LNCAP (cell line): ENCODE measurements around the gene GTPBP6.

ENCODE experiments used
- CTCF ChIP-seq: fragments of 450-650 bp; IDR thresholded peaks from 2 replicates; pipeline ENCODE4 v1.5.1; 2017; ENCODE audit warnings: mild to moderate bottlenecking

The GTPBP6 gene

DNA sequence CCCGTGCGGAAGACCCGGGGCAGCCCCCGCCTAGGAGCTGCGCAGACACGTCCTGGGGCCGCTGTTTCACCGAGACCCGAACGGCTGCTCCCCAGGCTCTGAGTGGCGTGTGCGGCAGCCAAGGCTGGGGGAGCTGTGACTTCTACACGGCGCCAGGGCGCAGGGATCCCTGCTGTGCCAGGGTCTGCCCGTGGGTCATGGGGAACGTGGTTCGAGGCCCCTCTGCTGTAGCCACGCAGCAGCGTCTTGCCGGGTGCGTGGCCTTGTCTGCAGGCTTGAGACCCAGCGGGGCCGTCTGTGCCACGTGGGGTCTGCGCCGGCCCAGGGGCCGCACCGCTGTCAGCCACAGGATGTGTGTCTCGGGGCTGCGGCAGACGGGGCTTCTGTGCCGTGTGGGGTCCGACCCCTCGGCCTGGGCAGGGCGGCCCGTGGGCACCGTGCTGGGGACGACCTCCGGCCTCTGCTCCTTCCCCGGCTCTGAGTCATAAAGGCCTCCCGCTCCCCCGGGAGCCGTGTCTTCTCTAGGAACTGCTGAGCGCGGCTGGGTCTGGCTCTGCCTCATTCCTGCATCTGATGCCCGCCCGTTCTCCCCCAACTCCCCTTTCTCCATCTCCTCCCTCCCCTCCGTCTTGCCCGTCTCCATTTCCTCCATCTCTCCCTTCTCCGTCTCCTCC, 12.7 kb upstream of the GTPBP6 start:
- no peak for TF ChIP-seq CTCF

DNA sequence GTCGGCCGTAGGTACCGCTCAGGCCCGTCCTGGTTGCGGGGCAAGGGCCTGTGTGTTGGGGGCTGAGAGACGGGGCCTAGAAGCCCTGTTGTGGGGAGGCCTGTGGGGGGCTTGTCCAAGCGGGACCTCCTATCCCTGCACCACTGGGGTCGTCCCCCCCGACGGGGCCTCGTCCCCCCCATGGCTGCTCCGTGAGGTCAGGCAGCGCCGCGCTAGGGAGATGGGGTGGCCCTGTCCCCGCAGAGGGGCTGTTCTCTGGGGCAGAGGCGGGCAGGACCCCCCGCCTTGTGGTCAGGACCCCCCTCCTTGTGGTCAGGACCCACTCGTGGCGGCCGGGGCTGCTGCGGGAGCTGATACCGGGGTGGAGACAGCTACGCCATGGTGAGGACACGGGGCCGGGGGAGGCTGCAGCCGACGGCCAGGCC, 12.1 kb upstream of the GTPBP6 start:
- TF ChIP-seq CTCF, result no peak

GRCh38 chrX:329291-329910, 10.8 kb upstream of the GTPBP6 start:
- TF ChIP-seq CTCF, result no peak

- no peak for TF ChIP-seq CTCF
These were observed 9.1 kb upstream of the GTPBP6 start for GRCh38 chrX:327660-328126.

- peak; percentile 35; the same call in 1 of the 2 replicates for TF ChIP-seq CTCF
These were observed 5.4 kb upstream of the GTPBP6 start for GRCh38 chrX:323721-324628.

DNA sequence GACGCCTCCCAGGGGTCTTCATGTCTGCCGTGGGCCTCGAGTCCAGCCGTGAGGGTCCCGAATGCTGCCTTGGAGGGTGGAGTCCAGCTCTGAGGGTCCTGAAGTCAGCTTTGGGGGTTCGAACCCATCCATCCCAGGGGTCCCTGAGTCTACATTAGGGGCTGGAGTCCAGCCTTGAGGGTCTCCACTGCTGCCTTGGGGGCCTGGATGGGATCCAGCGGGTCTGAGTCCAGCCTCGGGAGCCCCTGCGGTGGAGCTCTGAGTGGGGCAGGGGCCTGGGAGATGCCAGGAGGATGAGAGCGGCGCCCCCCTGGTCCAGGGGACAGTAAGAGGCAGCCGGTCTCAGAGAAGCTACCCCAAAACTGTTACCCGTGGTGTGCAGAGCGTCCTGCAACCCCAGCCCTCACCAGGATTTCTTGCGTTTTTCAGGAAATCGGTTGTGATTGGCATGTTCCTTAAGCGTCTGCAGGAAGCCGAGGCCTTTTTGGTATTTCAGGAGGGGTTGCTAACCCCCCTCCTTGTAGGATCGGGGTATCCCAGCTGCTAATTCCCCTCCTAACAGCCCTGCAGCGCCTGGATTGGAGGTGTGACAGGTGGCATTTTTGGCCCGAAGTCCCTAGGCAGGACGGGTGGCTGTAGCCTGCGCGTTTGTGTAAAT, 1.7 kb upstream of the GTPBP6 start:
- no peak for TF ChIP-seq CTCF

DNA sequence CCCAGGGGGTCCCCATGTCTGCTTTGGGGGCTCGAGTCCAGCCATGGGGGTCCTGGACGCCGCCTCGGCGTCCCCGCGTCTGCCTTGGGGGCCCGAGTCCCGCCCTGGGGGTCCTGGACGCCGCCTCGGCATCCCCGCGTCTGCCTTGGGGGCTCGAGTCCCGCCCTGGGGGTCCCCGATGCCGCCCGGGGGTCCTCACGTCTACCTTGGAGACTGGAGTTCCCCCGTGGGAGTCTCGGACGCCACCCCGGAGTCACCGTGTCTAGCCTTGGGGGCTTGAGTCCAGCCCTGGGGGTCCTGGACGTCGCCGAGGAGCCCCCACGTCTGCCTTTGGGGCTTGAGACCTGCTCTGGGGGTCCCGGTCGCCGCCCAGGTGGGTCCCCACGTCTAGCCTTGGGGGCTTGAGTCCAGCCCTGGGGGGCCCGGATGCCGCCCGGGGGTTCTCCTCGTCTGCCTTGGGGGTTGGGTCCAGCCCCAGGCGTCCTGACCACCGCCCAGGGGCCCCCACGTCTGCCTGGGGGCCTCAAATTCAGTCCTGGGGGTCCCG, 1.1 kb upstream of the GTPBP6 start:
- TF ChIP-seq CTCF, result no peak
